Breast epithelium (tissue), 4 donors: ENCODE results near the gene EML2. TPM values are rescaled to one million over a fixed set of nuclear protein-coding genes. Genes with fewer than 3 reads are reported as not detected.
"Not testable (repeated sequence)": the region's sequence is repeated elsewhere in the genome, so short reads cannot be mapped to it uniquely, and the experiment has no call there.

ENCODE experiments used
- DNase-seq, 2 donors: peaks; one replicate each; pipeline ENCODE4 v3.0.0-alpha.2; 2019; ENCODE audit warnings: low spot score in 2 of 2
- H3K27ac ChIP-seq, 2 donors: fragments of 200-600 bp; sonication (generic) in 1 of 2; one replicate each; pipeline ENCODE4 v1.5.1; 2016 to 2019; ENCODE audit warnings: mild to moderate bottlenecking in 1 of 2
- H3K27me3 ChIP-seq, 2 donors: fragments of 200-600 bp; sonication (generic) in 1 of 2; one replicate each; pipeline versions ENCODE4 v1.5.1 to v1.6.0; 2017 to 2019; ENCODE audit warnings: control low read depth in 1 of 2, mild to moderate bottlenecking in 1 of 2
- H3K36me3 ChIP-seq: fragments of 200-600 bp; one replicate; pipeline ENCODE4 v1.5.1; 2019
- H3K4me1 ChIP-seq, 2 donors: fragments of 200-600 bp; sonication (generic); one replicate each; pipeline ENCODE4 v1.5.1; 2016 to 2019; ENCODE audit warnings: control low read depth in 1 of 2
- H3K4me3 ChIP-seq, 3 donors: fragments of 200-600 bp; sonication (generic); 1 replicate in 2 of 3; 2 replicates in 1 of 3; pipeline ENCODE4 v1.5.1; 2016 to 2019; ENCODE audit warnings: mild to moderate bottlenecking in 3 of 3, moderate library complexity in 2 of 3
- H3K9me3 ChIP-seq, 2 donors: fragments of 200-600 bp; sonication (generic) in 1 of 2; one replicate each; pipeline ENCODE4 v1.5.1; 2016 to 2019; ENCODE audit warnings: control low read depth in 1 of 2
- POLR2A ChIP-seq: fragments of 450-650 bp; IDR thresholded peaks from one replicate; pipeline ENCODE4 v1.6.1; 2016; ENCODE audit warnings: antibody characterized with exemption, mild to moderate bottlenecking, moderate library complexity
- POLR2AphosphoS5 ChIP-seq, 3 donors: sonication (generic); formaldehyde crosslinking; IDR thresholded peaks; one replicate each; pipeline ENCODE4 v1.6.1; 2017; ENCODE audit warnings: antibody characterized with exemption in 3 of 3
- intact Hi-C: fragments of 100-400 bp; cut with DNase I; formaldehyde crosslinking; loops from one replicate; pipeline ENCODE4 v1.15.1; 2023; ENCODE audit warnings: low total_unique reads
- total RNA-seq, 3 donors: library from RNA; depleted of rRNA; stranded (reverse); fragments of >200 nt; gene quantifications; one replicate each; pipeline ENCODE4 v1.1.0, GENCODE V29; 2016
- TF ChIP-seq, protein P1 (sequence below), 3 donors: fragments of 450-650 bp; IDR thresholded peaks; one replicate each; pipeline ENCODE4 v1.5.1; 2016 to 2017; ENCODE audit warnings: antibody characterized with exemption in 3 of 3, mild to moderate bottlenecking in 3 of 3, moderate library complexity in 3 of 3

EML2 gene
- total RNA-seq, 3 donors from 2014 or later, result 27.7 to 42.0 (median 32.4) TPM

DNA sequence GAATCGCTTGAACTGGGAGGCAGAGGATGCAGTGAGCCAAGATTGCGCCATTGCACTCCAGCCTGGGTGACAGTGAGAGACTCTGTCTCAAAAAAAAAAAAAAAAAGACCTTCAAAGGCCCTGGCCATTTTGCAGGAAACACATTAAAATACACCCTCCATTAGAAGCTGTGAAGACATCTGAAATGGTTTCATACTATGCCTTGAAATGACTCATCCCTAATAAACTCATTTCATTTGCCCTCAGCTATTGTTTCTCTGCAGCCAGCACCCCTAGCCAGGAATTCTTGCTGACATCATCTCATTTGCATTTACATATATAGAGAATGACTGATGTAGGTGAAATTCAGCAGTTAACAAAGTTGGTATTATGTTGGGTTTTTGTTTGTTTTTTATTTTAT is 8.7 kb downstream of the EML2 start:
- Histone ChIP-seq H3K36me3 (no peaks in the 10 kb centered on the region), H3K4me1 (no peaks in the 10 kb centered on the region), H3K9me3 (no peaks in the 10 kb centered on the region), H3K27me3 (no peaks in the 10 kb centered on the region), H3K27ac (no peak overlapping the region), H3K4me3 (no peak overlapping the region)
- intact Hi-C loops, result loop anchor here (10.0 kb wide), 1 partner anchor 106 kb away; no protein-coding TSS in a partner anchor
- TF ChIP-seq, protein P1, sequence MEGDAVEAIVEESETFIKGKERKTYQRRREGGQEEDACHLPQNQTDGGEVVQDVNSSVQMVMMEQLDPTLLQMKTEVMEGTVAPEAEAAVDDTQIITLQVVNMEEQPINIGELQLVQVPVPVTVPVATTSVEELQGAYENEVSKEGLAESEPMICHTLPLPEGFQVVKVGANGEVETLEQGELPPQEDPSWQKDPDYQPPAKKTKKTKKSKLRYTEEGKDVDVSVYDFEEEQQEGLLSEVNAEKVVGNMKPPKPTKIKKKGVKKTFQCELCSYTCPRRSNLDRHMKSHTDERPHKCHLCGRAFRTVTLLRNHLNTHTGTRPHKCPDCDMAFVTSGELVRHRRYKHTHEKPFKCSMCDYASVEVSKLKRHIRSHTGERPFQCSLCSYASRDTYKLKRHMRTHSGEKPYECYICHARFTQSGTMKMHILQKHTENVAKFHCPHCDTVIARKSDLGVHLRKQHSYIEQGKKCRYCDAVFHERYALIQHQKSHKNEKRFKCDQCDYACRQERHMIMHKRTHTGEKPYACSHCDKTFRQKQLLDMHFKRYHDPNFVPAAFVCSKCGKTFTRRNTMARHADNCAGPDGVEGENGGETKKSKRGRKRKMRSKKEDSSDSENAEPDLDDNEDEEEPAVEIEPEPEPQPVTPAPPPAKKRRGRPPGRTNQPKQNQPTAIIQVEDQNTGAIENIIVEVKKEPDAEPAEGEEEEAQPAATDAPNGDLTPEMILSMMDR (IDR thresholded peaks at IDR 0.05), result no peak
- TF ChIP-seq POLR2AphosphoS5 (IDR thresholded peaks at IDR 0.05), result no peak
- no peak for DNase-seq

DNA sequence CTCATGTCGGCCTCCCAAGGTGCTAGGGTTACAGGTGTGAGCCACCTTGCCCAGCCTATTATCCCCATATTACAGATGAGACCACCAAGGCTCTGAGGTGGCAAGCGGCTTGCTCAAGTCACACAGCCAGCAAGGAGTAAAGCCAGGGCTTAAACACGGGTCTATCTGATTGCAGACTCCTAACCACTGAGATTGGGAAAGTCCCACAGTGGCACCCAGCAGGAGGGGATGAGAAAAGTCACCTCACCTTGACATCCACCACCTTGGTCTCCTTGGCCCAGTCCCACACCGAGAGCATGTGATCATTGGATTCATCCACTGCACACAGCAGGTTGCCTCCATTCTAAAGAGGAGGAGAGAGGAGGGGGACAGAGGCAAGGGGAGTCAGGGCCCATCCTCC is 9.5 kb downstream of the EML2 start:
- DNase-seq, result no peak
- H3K27me3 ChIP-seq, result no peaks in the 10 kb centered on the region
- no peak for TF ChIP-seq POLR2A
- TF ChIP-seq POLR2AphosphoS5 (IDR thresholded peaks at IDR 0.05), result no peak
- TF ChIP-seq, protein P1 (IDR thresholded peaks at IDR 0.05), result no peak
- no peaks in the 10 kb centered on the region for H3K9me3 ChIP-seq
- no peak overlapping the region for H3K4me3 ChIP-seq
- no peaks in the 10 kb centered on the region for H3K36me3 ChIP-seq
- H3K27ac ChIP-seq, result no peak overlapping the region
- intact Hi-C loops, result loop anchor here (10.0 kb wide), 1 partner anchor 105 kb away; no protein-coding TSS in a partner anchor
- H3K4me1 ChIP-seq, result no peaks in the 10 kb centered on the region

DNA sequence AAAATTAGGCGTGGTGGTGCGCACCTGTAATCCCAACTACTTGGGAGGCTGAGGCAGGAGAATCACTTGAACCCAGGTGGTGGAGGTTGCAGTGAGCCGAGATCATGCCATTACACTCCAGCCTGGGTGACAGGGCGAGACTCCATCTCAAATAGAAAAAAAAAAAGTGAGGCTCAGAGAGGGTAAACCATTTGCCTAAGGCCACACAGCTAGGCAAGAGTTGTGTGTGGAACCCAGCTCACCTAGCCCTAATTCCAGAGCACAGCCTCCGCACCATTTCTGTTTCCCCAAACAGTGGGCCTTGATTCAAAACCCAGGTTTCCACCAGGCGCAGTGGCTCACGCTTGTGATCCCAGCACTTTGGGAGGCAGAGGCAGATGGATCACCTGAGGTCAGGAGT is 11.0 kb downstream of the EML2 start:
- intact Hi-C loops, DNase-seq: not testable (repeated sequence)

DNA sequence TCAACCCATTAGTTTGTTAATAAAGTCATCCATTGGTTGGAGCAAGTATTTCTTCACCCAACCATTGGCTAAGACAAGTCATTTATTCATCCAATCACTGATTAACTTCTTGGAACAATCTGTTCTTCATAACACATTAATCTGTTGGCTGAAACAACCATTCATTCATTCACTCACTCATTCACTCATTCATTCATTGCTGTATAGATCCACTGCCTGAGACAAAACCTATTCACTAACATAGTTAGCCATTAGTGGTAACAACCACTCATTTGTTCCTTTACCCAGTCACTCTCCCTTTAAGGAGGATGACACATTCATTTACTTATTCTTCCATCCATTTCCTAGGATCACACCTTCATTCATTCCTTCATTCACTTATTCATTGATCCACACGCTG is 15.2 kb downstream of the EML2 start:
- Histone ChIP-seq H3K27ac (no peak overlapping the region), H3K9me3 (no peaks in the 10 kb centered on the region), H3K4me1 (no peaks in the 10 kb centered on the region), H3K36me3 (no peaks in the 10 kb centered on the region), H3K4me3 (no peak overlapping the region), H3K27me3 (no peaks in the 10 kb centered on the region)
- intact Hi-C loops, result no loop called here
- no peak for DNase-seq
- TF ChIP-seq, protein P1 (IDR thresholded peaks at IDR 0.05), result no peak
- TF ChIP-seq POLR2A (no peak), POLR2AphosphoS5 (IDR thresholded peaks at IDR 0.05) (no peak)

More for the DNA sequence above, 11.0 kb downstream of the EML2 start:
- not testable (repeated sequence) for H3K4me3 ChIP-seq, H3K27me3 ChIP-seq, H3K36me3 ChIP-seq, H3K27ac ChIP-seq, H3K4me1 ChIP-seq, H3K9me3 ChIP-seq

DNA sequence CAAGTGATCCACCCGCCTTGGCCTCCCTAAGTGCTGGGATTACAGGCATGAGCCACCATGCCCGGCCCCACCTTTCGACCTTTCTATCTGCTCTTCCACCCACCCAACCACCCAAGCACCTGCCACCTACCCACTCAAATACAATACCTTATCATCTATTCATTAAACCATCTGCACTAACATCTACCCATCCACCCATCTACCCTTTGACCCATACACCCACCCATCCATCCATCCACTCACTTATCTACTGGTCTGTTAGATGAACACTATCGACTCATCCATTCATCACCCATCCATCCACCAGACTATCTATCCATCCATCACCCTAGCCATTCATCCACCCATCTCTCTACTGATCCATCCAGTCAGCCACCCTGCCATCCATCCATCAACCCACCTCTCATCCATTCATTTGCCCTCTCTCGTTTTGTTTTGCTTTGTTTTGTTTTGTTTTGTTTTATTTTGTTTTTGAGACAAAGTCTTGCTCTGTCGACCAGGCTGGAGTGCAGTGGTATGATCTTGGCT is 17.2 kb downstream of the EML2 start:
- intact Hi-C loops, result no loop called here
- H3K4me1 ChIP-seq, result no peaks in the 10 kb centered on the region
- no peaks in the 10 kb centered on the region for H3K36me3 ChIP-seq
- H3K9me3 ChIP-seq, result no peaks in the 10 kb centered on the region
- H3K4me3 ChIP-seq, result no peak overlapping the region
- no peak overlapping the region for H3K27ac ChIP-seq
- H3K27me3 ChIP-seq, result no peaks in the 10 kb centered on the region
- TF ChIP-seq, protein P1 (IDR thresholded peaks at IDR 0.05), result no peak
- TF ChIP-seq POLR2A (no peak), POLR2AphosphoS5 (IDR thresholded peaks at IDR 0.05) (no peak)
- DNase-seq, result no peak

DNA sequence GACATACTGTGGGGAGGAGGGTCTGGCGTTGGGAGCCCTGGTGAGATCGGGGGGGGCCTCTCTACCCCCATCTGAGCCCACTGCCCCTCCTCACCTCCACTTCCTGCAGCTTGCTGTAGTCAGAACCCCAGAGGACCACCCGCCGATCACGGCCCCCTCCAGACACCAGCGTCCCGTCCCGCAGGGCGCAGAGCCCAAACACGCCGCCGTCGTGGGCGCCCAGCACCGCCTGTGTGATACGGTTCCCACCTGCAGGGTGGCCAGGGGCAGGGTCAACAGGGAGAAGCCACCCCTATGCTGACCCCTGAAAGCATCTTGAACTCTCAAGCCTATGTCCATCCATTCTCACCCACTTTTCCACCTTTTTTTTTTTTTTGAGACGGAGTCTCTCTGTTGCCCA is 17.8 kb downstream of the EML2 start:
- H3K27me3 ChIP-seq, result no peaks in the 10 kb centered on the region
- intact Hi-C loops, result no loop called here
- H3K4me3 ChIP-seq, result no peak overlapping the region
- no peaks in the 10 kb centered on the region for H3K4me1 ChIP-seq
- no peak overlapping the region for H3K27ac ChIP-seq
- H3K9me3 ChIP-seq, result no peaks in the 10 kb centered on the region
- TF ChIP-seq POLR2A, result no peak
- no peak for TF ChIP-seq POLR2AphosphoS5 (IDR thresholded peaks at IDR 0.05)
- TF ChIP-seq, protein P1 (IDR thresholded peaks at IDR 0.05), result no peak
- no peaks in the 10 kb centered on the region for H3K36me3 ChIP-seq
- no peak for DNase-seq
